WTC11 (cell line): ENCODE measurements around the gene TCF3. TPM values are rescaled to one million over a fixed set of nuclear protein-coding genes. Genes with fewer than 3 reads are reported as not detected.

Experiments
- ATF1 ChIP-seq: sonication (generic); formaldehyde crosslinking; IDR thresholded peaks from 2 replicates; pipeline ENCODE4 v1.8.1; 2023; ENCODE audit warnings: mild to moderate bottlenecking, moderate library complexity, missing genetic modification reagents
- FOXJ3 ChIP-seq: sonication (generic); formaldehyde crosslinking; IDR thresholded peaks from 2 replicates; pipeline ENCODE4 v1.9.0; 2021; ENCODE audit warnings: missing genetic modification reagents, mild to moderate bottlenecking, borderline replicate concordance
- OVOL2 ChIP-seq: fragments of 250-450 bp; sonication (Bioruptor Pico); IDR thresholded peaks from 2 replicates; pipeline ENCODE4 v1.9.0; 2021; ENCODE audit warnings: mild to moderate bottlenecking, borderline replicate concordance
- ZNF121 ChIP-seq: sonication (generic); formaldehyde crosslinking; IDR thresholded peaks from 2 replicates; pipeline ENCODE4 v1.8.0; 2023; ENCODE audit warnings: missing genetic modification reagents
- ZNF396 ChIP-seq: fragments of 250-450 bp; sonication (Bioruptor Pico); IDR thresholded peaks from 2 replicates; pipeline ENCODE4 v1.8.0; 2021; ENCODE audit warnings: mild to moderate bottlenecking, moderate library complexity, borderline replicate concordance
- ZNF423 ChIP-seq: fragments of 250-450 bp; sonication (Bioruptor Pico); IDR thresholded peaks from 2 replicates; pipeline ENCODE4 v2.1.2; 2022; ENCODE audit warnings: mild to moderate bottlenecking, moderate library complexity
- total RNA-seq: library from RNA; stranded (reverse); gene quantifications from 3 replicates; pipeline ENCODE4 v1.2.3, GENCODE V29; 2021
- TF ChIP-seq, protein P1 (sequence below): sonication (generic); formaldehyde crosslinking; IDR thresholded peaks from 2 replicates; pipeline ENCODE4 v1.8.1; 2023; ENCODE audit warnings: mild to moderate bottlenecking, missing genetic modification reagents
- TF ChIP-seq, protein P2 (sequence below): fragments of 250-450 bp; sonication (Bioruptor Pico); IDR thresholded peaks from 2 replicates; pipeline ENCODE4 v1.9.0; 2021; ENCODE audit warnings: mild to moderate bottlenecking
- TF ChIP-seq, protein P3 (sequence below): fragments of 250-450 bp; sonication (Bioruptor Pico); IDR thresholded peaks from 2 replicates; pipeline ENCODE4 v1.9.0; 2021; ENCODE audit warnings: moderate library complexity, mild to moderate bottlenecking, inconsistent platforms, borderline replicate concordance
- TF ChIP-seq, protein P4 (sequence below): sonication (generic); formaldehyde crosslinking; conservative IDR thresholded peaks from 2 replicates; pipeline ENCODE4 v1.8.1; 2022; ENCODE audit warnings: mild to moderate bottlenecking, missing genetic modification reagents
- TF ChIP-seq, protein P5 (sequence below): sonication (generic); formaldehyde crosslinking; IDR thresholded peaks from 2 replicates; pipeline ENCODE4 v1.8.0; 2023; ENCODE audit warnings: missing genetic modification reagents, mild to moderate bottlenecking, borderline replicate concordance
- TF ChIP-seq, protein P6 (sequence below): fragments of 250-450 bp; sonication (Bioruptor Pico); IDR thresholded peaks from 2 replicates; pipeline ENCODE4 v1.9.0; 2021; ENCODE audit warnings: mild to moderate bottlenecking

Gene TCF3
- total RNA-seq, 1 experiment from 2014 or later = 324 TPM

DNA sequence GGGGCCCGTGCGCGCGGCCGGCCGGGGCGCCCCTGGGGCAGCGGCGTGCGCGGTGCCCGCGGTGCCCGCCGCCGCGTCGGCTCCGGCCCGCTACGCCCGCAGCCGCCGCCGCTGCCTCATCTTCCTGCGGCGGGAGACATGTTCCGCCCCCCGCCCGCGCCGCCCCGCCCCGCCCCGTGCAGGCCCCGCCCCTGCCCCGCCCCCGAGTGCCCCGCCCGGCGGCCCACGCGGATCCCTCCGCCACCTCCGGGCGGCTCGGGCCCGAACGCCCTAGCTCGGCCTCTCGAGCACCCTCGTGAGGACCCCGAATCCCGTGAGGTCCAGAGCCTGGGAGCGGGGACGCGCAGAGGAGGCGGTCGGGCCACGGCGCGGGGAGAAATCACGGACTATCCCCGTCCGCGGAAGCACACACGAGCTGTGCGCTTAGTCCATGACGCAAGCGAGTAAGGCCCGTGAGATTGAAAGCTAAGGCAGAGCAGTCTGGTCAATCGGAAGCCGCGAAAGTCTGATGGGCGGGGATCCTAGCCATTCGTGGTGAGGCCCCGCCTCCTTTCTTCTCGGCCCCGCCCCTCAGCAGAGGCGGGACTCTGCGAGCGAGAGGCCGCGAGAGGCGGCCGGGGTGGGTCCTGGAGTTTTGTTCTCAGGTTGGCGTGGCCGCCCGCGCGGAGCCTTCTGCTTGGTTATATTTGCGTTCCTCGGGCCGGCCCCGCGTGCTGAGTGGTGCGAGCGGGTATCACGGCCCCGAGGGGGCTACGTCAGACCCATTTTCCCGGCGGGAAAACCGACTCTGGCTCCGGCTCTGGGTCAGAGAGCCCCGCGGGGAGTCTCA is at the start of gene TCF3 (continued):
- TF ChIP-seq, protein P1, sequence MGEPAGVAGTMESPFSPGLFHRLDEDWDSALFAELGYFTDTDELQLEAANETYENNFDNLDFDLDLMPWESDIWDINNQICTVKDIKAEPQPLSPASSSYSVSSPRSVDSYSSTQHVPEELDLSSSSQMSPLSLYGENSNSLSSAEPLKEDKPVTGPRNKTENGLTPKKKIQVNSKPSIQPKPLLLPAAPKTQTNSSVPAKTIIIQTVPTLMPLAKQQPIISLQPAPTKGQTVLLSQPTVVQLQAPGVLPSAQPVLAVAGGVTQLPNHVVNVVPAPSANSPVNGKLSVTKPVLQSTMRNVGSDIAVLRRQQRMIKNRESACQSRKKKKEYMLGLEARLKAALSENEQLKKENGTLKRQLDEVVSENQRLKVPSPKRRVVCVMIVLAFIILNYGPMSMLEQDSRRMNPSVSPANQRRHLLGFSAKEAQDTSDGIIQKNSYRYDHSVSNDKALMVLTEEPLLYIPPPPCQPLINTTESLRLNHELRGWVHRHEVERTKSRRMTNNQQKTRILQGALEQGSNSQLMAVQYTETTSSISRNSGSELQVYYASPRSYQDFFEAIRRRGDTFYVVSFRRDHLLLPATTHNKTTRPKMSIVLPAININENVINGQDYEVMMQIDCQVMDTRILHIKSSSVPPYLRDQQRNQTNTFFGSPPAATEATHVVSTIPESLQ (CRISPR knock-in tag) = no peak
- TF ChIP-seq, protein P2, sequence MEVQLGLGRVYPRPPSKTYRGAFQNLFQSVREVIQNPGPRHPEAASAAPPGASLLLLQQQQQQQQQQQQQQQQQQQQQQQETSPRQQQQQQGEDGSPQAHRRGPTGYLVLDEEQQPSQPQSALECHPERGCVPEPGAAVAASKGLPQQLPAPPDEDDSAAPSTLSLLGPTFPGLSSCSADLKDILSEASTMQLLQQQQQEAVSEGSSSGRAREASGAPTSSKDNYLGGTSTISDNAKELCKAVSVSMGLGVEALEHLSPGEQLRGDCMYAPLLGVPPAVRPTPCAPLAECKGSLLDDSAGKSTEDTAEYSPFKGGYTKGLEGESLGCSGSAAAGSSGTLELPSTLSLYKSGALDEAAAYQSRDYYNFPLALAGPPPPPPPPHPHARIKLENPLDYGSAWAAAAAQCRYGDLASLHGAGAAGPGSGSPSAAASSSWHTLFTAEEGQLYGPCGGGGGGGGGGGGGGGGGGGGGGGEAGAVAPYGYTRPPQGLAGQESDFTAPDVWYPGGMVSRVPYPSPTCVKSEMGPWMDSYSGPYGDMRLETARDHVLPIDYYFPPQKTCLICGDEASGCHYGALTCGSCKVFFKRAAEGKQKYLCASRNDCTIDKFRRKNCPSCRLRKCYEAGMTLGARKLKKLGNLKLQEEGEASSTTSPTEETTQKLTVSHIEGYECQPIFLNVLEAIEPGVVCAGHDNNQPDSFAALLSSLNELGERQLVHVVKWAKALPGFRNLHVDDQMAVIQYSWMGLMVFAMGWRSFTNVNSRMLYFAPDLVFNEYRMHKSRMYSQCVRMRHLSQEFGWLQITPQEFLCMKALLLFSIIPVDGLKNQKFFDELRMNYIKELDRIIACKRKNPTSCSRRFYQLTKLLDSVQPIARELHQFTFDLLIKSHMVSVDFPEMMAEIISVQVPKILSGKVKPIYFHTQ = no peak
- TF ChIP-seq, protein P3, sequence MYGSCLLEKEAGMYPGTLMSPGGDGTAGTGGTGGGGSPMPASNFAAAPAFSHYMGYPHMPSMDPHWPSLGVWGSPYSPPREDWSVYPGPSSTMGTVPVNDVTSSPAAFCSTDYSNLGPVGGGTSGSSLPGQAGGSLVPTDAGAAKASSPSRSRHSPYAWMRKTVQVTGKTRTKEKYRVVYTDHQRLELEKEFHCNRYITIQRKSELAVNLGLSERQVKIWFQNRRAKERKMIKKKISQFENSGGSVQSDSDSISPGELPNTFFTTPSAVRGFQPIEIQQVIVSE (CRISPR knock-in tag) = no peak
- TF ChIP-seq, protein P4, sequence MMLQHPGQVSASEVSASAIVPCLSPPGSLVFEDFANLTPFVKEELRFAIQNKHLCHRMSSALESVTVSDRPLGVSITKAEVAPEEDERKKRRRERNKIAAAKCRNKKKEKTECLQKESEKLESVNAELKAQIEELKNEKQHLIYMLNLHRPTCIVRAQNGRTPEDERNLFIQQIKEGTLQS (CRISPR knock-in tag) = peak; percentile 86
- TF ChIP-seq ATF1 (CRISPR knock-in tag) (no peak), FOXJ3 (CRISPR knock-in tag) (no peak), OVOL2 (no peak), ZNF423 (CRISPR knock-in tag) (no peak), ZNF396 (CRISPR knock-in tag) (no peak), ZNF121 (CRISPR knock-in tag) (no peak)
- TF ChIP-seq, protein P5, sequence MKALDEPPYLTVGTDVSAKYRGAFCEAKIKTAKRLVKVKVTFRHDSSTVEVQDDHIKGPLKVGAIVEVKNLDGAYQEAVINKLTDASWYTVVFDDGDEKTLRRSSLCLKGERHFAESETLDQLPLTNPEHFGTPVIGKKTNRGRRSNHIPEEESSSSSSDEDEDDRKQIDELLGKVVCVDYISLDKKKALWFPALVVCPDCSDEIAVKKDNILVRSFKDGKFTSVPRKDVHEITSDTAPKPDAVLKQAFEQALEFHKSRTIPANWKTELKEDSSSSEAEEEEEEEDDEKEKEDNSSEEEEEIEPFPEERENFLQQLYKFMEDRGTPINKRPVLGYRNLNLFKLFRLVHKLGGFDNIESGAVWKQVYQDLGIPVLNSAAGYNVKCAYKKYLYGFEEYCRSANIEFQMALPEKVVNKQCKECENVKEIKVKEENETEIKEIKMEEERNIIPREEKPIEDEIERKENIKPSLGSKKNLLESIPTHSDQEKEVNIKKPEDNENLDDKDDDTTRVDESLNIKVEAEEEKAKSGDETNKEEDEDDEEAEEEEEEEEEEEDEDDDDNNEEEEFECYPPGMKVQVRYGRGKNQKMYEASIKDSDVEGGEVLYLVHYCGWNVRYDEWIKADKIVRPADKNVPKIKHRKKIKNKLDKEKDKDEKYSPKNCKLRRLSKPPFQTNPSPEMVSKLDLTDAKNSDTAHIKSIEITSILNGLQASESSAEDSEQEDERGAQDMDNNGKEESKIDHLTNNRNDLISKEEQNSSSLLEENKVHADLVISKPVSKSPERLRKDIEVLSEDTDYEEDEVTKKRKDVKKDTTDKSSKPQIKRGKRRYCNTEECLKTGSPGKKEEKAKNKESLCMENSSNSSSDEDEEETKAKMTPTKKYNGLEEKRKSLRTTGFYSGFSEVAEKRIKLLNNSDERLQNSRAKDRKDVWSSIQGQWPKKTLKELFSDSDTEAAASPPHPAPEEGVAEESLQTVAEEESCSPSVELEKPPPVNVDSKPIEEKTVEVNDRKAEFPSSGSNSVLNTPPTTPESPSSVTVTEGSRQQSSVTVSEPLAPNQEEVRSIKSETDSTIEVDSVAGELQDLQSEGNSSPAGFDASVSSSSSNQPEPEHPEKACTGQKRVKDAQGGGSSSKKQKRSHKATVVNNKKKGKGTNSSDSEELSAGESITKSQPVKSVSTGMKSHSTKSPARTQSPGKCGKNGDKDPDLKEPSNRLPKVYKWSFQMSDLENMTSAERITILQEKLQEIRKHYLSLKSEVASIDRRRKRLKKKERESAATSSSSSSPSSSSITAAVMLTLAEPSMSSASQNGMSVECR (CRISPR knock-in tag) = peak; percentile 60; the same call in 1 of the 2 replicates
- TF ChIP-seq, protein P6, sequence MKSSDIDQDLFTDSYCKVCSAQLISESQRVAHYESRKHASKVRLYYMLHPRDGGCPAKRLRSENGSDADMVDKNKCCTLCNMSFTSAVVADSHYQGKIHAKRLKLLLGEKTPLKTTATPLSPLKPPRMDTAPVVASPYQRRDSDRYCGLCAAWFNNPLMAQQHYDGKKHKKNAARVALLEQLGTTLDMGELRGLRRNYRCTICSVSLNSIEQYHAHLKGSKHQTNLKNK (CRISPR knock-in tag) = no peak
- TF ChIP-seq, all 79 proteins: peak for 11
